DOHH2 (cell line): Measurements from ENCODE around the gene STRA8.

Source experiments
- EZH2phosphoT487 ChIP-seq: fragments of 200-600 bp; sonication (generic); IDR thresholded peaks from 2 replicates; pipeline ENCODE4 v1.6.1; 2017; ENCODE audit warnings: borderline replicate concordance, mild to moderate bottlenecking, antibody characterized with exemption, low read length, moderate library complexity, mixed read lengths
- TF ChIP-seq, protein P1 (sequence below): fragments of 200-600 bp; sonication (generic); IDR thresholded peaks from one replicate; pipeline ENCODE4 v1.5.1; 2014; ENCODE audit warnings: antibody characterized with exemption, mild to moderate bottlenecking, low read depth, low read length; ENCODE audit not compliant: poor library complexity, severe bottlenecking

- TF ChIP-seq, protein P1, sequence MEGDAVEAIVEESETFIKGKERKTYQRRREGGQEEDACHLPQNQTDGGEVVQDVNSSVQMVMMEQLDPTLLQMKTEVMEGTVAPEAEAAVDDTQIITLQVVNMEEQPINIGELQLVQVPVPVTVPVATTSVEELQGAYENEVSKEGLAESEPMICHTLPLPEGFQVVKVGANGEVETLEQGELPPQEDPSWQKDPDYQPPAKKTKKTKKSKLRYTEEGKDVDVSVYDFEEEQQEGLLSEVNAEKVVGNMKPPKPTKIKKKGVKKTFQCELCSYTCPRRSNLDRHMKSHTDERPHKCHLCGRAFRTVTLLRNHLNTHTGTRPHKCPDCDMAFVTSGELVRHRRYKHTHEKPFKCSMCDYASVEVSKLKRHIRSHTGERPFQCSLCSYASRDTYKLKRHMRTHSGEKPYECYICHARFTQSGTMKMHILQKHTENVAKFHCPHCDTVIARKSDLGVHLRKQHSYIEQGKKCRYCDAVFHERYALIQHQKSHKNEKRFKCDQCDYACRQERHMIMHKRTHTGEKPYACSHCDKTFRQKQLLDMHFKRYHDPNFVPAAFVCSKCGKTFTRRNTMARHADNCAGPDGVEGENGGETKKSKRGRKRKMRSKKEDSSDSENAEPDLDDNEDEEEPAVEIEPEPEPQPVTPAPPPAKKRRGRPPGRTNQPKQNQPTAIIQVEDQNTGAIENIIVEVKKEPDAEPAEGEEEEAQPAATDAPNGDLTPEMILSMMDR: no peak
- no peak for TF ChIP-seq EZH2phosphoT487
Observed at GRCh38 chr7:135213831-135214230, 19.8 kb upstream of the STRA8 start.
